Spleen (tissue), 7 donors: ENCODE results near the gene ZEB2.

Experiments
- CTCF ChIP-seq, 11 experiments: fragments of 200-600 bp in 7 of 11; fragments of 450-650 bp in 4 of 11; sonication (generic) in 4 of 11; IDR thresholded peaks in 8 of 11; conservative IDR thresholded peaks in 3 of 11; 1 replicate in 7 of 11; 2 replicates in 4 of 11; pipeline versions ENCODE4 v1.4.0 to v1.8.0; 2016 to 2021; ENCODE audit warnings: antibody characterized with exemption in 11 of 11, inconsistent platforms in 4 of 11, mild to moderate bottlenecking in 1 of 11
- POLR2A ChIP-seq, 3 donors: fragments of 450-650 bp; IDR thresholded peaks; one replicate each; pipeline ENCODE4 v1.5.1; 2017; ENCODE audit warnings: antibody characterized with exemption in 3 of 3, mild to moderate bottlenecking in 1 of 3
- donor health status: DM: no; HTN: no; CAD: no; lungs with moderate emphysema.
- donor health status: DM: no; HTN: no; CAD: no.
- donor health status: DM: no; HTN: no; CAD: no.

GRCh38 chr2:144404586-144405314 lies 115.2 kb downstream of the ZEB2 start:
- TF ChIP-seq CTCF (IDR thresholded peaks at IDR 0.05 in 8 of 11, conservative IDR thresholded peaks at IDR 0.05 in 3 of 11), result no peak
- no peak for TF ChIP-seq POLR2A (IDR thresholded peaks at IDR 0.05)
